Measurements from ENCODE around the gene POLR3GL. TPM values are rescaled to one million over a fixed set of nuclear protein-coding genes. Genes with fewer than 3 reads are reported as not detected.

The POLR3GL gene
- total and polyA plus RNA-seq, 4 donors, result 9.4 to 34.3 (median 27.3) TPM

GRCh38 chr1:145967288-145967687 lies 2.8 kb downstream of the POLR3GL start:
- no peaks in the 10 kb centered on the region for H3K27me3 ChIP-seq (ENCODE audit: control insufficient read depth in 3 of 3, insufficient read depth in 3 of 3, low read length in 2 of 3)
- no peak overlapping the region for H3K4me3 ChIP-seq
- peaks cover 1 to 25% (median 10%) of the 10 kb centered on the region in 5 donors for H3K4me1 ChIP-seq (ENCODE audit: control insufficient read depth in 5 of 5, insufficient read depth in 5 of 5, low read length in 5 of 5)
- DNase-seq (no peak), ATAC-seq (ENCODE audit: insufficient read depth, low FRiP score) (no peak)
- no peak overlapping the region for H3K9ac ChIP-seq (ENCODE audit: insufficient read depth in 1 of 2, low read length in 2 of 2)
- TF ChIP-seq CTCF (IDR thresholded peaks at IDR 0.05; ENCODE audit: control extremely low read depth, extremely low read depth), result no peak
- WGBS, 2 donors, result 96 to 100% methylated on average over 2 of the region's 2 CpGs
- peaks cover 0 to 3% (median 0%) of the 10 kb centered on the region in 4 donors for H3K9me3 ChIP-seq (ENCODE audit: control insufficient read depth in 4 of 4, insufficient read depth in 3 of 4, low read length in 3 of 4)
- H3K36me3 ChIP-seq (ENCODE audit: control insufficient read depth in 4 of 4, insufficient read depth in 4 of 4, low read length in 4 of 4), result peaks cover 0 to 5% (median 2%) of the 10 kb centered on the region in 4 donors
- no peak overlapping the region for H3K27ac ChIP-seq (ENCODE audit: low read depth in 1 of 2, low read length in 1 of 2)

GRCh38 chr1:145972580-145972979 lies 8.1 kb downstream of the POLR3GL start:
- DNase-seq (no peak), ATAC-seq (ENCODE audit: insufficient read depth, low FRiP score) (no peak)
- Histone ChIP-seq H3K36me3 (ENCODE audit: control insufficient read depth in 4 of 4, insufficient read depth in 4 of 4, low read length in 4 of 4) (peaks cover under 1 to 5% (median 2%) of the 10 kb centered on the region in 4 donors), H3K4me3 (no peak overlapping the region), H3K4me1 (ENCODE audit: control insufficient read depth in 5 of 5, insufficient read depth in 5 of 5, low read length in 5 of 5) (peaks cover 0 to 5% (median under 1%) of the 10 kb centered on the region in 5 donors), H3K9ac (ENCODE audit: insufficient read depth in 1 of 2, low read length in 2 of 2) (no peak overlapping the region), H3K27ac (ENCODE audit: low read depth in 1 of 2, low read length in 1 of 2) (no peak overlapping the region), H3K9me3 (ENCODE audit: control insufficient read depth in 4 of 4, insufficient read depth in 3 of 4, low read length in 3 of 4) (peaks cover 0 to under 1% (median 0%) of the 10 kb centered on the region in 4 donors), H3K27me3 (ENCODE audit: control insufficient read depth in 3 of 3, insufficient read depth in 3 of 3, low read length in 2 of 3) (no peaks in the 10 kb centered on the region)
- WGBS, 2 donors, result 54 to 70% methylated on average over 7 of the region's 7 CpGs
- no peak for TF ChIP-seq CTCF (IDR thresholded peaks at IDR 0.05; ENCODE audit: control extremely low read depth, extremely low read depth)

DNA sequence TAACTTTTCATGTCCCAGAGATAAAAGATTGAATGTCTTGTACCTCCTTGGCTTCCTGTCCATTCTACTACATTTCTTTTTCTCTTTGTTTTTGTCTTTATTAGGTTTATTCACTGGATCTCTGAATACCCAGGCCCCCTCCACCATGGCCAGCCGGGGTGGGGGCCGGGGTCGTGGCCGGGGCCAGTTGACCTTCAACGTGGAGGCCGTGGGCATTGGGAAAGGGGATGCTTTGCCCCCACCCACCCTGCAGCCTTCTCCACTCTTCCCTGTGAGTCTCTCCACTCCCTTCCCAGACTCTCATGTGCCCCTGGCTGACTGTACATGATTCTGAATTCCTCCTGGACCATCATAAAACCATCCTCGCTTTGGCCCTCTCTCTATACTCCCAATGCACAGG lies 10.2 kb downstream of the POLR3GL start:
- no peak for ATAC-seq (ENCODE audit: insufficient read depth, low FRiP score)
- no peaks in the 10 kb centered on the region for H3K9me3 ChIP-seq (ENCODE audit: control insufficient read depth in 4 of 4, insufficient read depth in 3 of 4, low read length in 3 of 4)
- H3K36me3 ChIP-seq (ENCODE audit: control insufficient read depth in 4 of 4, insufficient read depth in 4 of 4, low read length in 4 of 4), result peaks cover 0 to 5% (median 1%) of the 10 kb centered on the region in 4 donors
- no peak overlapping the region for H3K4me3 ChIP-seq
- TF ChIP-seq CTCF (IDR thresholded peaks at IDR 0.05; ENCODE audit: control extremely low read depth, extremely low read depth), result no peak
- H3K9ac ChIP-seq (ENCODE audit: insufficient read depth in 1 of 2, low read length in 2 of 2), result no peak overlapping the region
- H3K4me1 ChIP-seq (ENCODE audit: control insufficient read depth in 5 of 5, insufficient read depth in 5 of 5, low read length in 5 of 5), result peaks cover 5 to 26% (median 17%) of the 10 kb centered on the region in 5 donors
- H3K27me3 ChIP-seq (ENCODE audit: control insufficient read depth in 3 of 3, insufficient read depth in 3 of 3, low read length in 2 of 3), result no peaks in the 10 kb centered on the region
- H3K27ac ChIP-seq (ENCODE audit: low read depth in 1 of 2, low read length in 1 of 2), result no peak overlapping the region
- 86 to 88% methylated on average over 7 of the region's 7 CpGs for WGBS, 2 donors
- DNase-seq, result no peak

DNA sequence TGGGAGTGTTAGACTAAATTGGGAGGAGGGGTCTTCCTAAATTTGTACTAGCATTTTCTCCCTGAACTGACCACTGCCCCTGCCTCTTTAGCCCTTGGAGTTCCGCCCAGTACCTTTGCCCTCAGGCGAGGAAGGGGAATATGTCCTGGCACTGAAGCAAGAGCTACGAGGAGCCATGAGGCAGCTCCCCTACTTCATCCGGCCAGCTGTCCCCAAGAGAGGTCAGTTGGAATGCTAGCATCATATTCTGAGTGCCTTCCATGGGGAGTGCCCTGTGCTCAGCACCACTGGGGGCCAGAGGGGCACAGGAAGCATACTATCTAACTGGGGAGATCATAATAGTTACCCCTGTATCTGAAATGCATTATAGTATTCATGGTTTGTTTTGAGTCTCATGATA lies 10.7 kb downstream of the POLR3GL start:
- ATAC-seq (ENCODE audit: insufficient read depth, low FRiP score) (no peak), DNase-seq (no peak)
- Histone ChIP-seq H3K27me3 (ENCODE audit: control insufficient read depth in 3 of 3, insufficient read depth in 3 of 3, low read length in 2 of 3) (no peaks in the 10 kb centered on the region), H3K4me1 (ENCODE audit: control insufficient read depth in 5 of 5, insufficient read depth in 5 of 5, low read length in 5 of 5) (peaks cover 5 to 31% (median 17%) of the 10 kb centered on the region in 5 donors), H3K9me3 (ENCODE audit: control insufficient read depth in 4 of 4, insufficient read depth in 3 of 4, low read length in 3 of 4) (no peaks in the 10 kb centered on the region), H3K27ac (ENCODE audit: low read depth in 1 of 2, low read length in 1 of 2) (no peak overlapping the region), H3K36me3 (ENCODE audit: control insufficient read depth in 4 of 4, insufficient read depth in 4 of 4, low read length in 4 of 4) (peaks cover 0 to 5% (median 1%) of the 10 kb centered on the region in 4 donors), H3K4me3 (no peak overlapping the region), H3K9ac (ENCODE audit: insufficient read depth in 1 of 2, low read length in 2 of 2) (no peak overlapping the region)
- TF ChIP-seq CTCF (IDR thresholded peaks at IDR 0.05; ENCODE audit: control extremely low read depth, extremely low read depth), result no peak
- 85 to 90% methylated on average over 4 of the region's 4 CpGs for WGBS, 2 donors
